Mucosa of gallbladder (tissue), 1 donor: ENCODE data around the gene SYNRG. TPM values are rescaled to one million over a fixed set of nuclear protein-coding genes. Genes with fewer than 3 reads are reported as not detected.
"Not testable (repeated sequence)": the region's sequence is repeated elsewhere in the genome, so short reads cannot be mapped to it uniquely, and the experiment has no call there.

ENCODE experiments used
- DNase-seq: peaks from one replicate; pipeline ENCODE4 v3.0.0-alpha.2; 2020; ENCODE audit warnings: low spot score
- total RNA-seq: library from RNA; stranded (reverse); gene quantifications from one replicate; pipeline ENCODE4 v1.2.1, GENCODE V29; 2021
- donor health status: DM: no; HTN: no; CAD: no.

Gene SYNRG
- total RNA-seq, 1 donor from 2014 or later = 42.1 TPM

GRCh38 chr17:37541880-37542660 lies 67.1 kb downstream of the SYNRG start:
- DNase-seq = no peak

- DNase-seq = no peak
Observed at GRCh38 chr17:37538981-37539659, 70.1 kb downstream of the SYNRG start.

- DNase-seq = no peak
Observed at GRCh38 chr17:37535906-37536305, 73.3 kb downstream of the SYNRG start.

GRCh38 chr17:37532756-37533155 lies 76.5 kb downstream of the SYNRG start:
- no peak for DNase-seq

GRCh38 chr17:37530420-37530819 lies 78.8 kb downstream of the SYNRG start:
- no peak for DNase-seq

GRCh38 chr17:37527249-37527851 lies 81.9 kb downstream of the SYNRG start:
- DNase-seq = no peak

GRCh38 chr17:37523715-37524219 lies 85.5 kb downstream of the SYNRG start:
- no peak for DNase-seq

GRCh38 chr17:37521821-37522220 lies 87.4 kb downstream of the SYNRG start:
- DNase-seq = no peak

- no peak for DNase-seq
Observed at GRCh38 chr17:37520174-37520573, 89.0 kb downstream of the SYNRG start.

GRCh38 chr17:37519251-37519985 lies 89.8 kb downstream of the SYNRG start:
- no peak for DNase-seq

- DNase-seq = no peak
Observed at GRCh38 chr17:37518826-37519225, 90.4 kb downstream of the SYNRG start.

GRCh38 chr17:37517881-37518280 lies 91.3 kb downstream of the SYNRG start:
- no peak for DNase-seq

GRCh38 chr17:37516127-37516571 lies 93.1 kb downstream of the SYNRG start:
- no peak for DNase-seq

- DNase-seq = no peak
Observed at GRCh38 chr17:37513711-37514110, 95.5 kb downstream of the SYNRG start.

GRCh38 chr17:37512442-37513068 lies 96.7 kb downstream of the SYNRG start:
- no peak for DNase-seq

GRCh38 chr17:37511642-37512041 lies 97.6 kb downstream of the SYNRG start:
- DNase-seq = not testable (repeated sequence)

GRCh38 chr17:37510056-37510455 lies 99.2 kb downstream of the SYNRG start:
- DNase-seq = no peak

GRCh38 chr17:37507111-37507510 lies 102.1 kb downstream of the SYNRG start:
- DNase-seq = no peak

- DNase-seq = no peak
Observed at GRCh38 chr17:37506678-37507077, 102.5 kb downstream of the SYNRG start.

- DNase-seq = no peak
Observed at GRCh38 chr17:37505333-37505732, 103.9 kb downstream of the SYNRG start.

- DNase-seq = no peak
Observed at GRCh38 chr17:37503148-37503547, 106.1 kb downstream of the SYNRG start.
